T-helper 2 cell treated with Interferon-gamma antibody and Interleukin-4, amounts not matched to agents 5 μg/mL and 100 μg/mL, for 36 hours (primary cell): ENCODE measurements around the gene GLRX3.
"Not testable (repeated sequence)": the region's sequence is repeated elsewhere in the genome, so short reads cannot be mapped to it uniquely, and the experiment has no call there.

Experiments used
- DNase-seq: peaks from one replicate; pipeline ENCODE4 v3.0.0; 2021; ENCODE audit warnings: low spot score
- H3K27ac Mint-ChIP-seq: one replicate; pipeline ENCODE4 v1.8.0; 2021; ENCODE audit warnings: mild to moderate bottlenecking, mixed read lengths
- H3K27me3 Mint-ChIP-seq: one replicate; pipeline ENCODE4 v1.8.0; 2021; ENCODE audit warnings: low read depth, mixed read lengths
- H3K36me3 Mint-ChIP-seq: one replicate; pipeline ENCODE4 v1.8.0; 2021; ENCODE audit warnings: low read depth, mixed read lengths
- H3K4me1 Mint-ChIP-seq: one replicate; pipeline ENCODE4 v1.8.0; 2021; ENCODE audit warnings: low read depth, mixed read lengths
- H3K4me3 Mint-ChIP-seq: one replicate; pipeline ENCODE4 v1.8.0; 2022; ENCODE audit warnings: mild to moderate bottlenecking, moderate library complexity, mixed read lengths
- H3K9me3 Mint-ChIP-seq: one replicate; pipeline ENCODE4 v1.8.0; 2021; ENCODE audit warnings: mixed read lengths

The GLRX3 gene

GRCh38 chr10:130136226-130137089, at the start of gene GLRX3:
Gene GLRX3 (plus strand): TSS chr10:130136391. CDS start chr10:130136421, 30 bp downstream.
- H3K4me1 Mint-ChIP-seq: peaks cover 31% of the 10 kb centered on the region
- peaks cover 8% of the 10 kb centered on the region for H3K36me3 Mint-ChIP-seq
- peak within 1 kb of the TSS; percentile 87 for H3K27ac Mint-ChIP-seq
- H3K27me3 Mint-ChIP-seq: peaks cover 12% of the 10 kb centered on the region
- H3K9me3 Mint-ChIP-seq: no peaks in the 10 kb centered on the region
- peak; percentile 89 for DNase-seq
- peak within 1 kb of the TSS; percentile 89 for H3K4me3 Mint-ChIP-seq

GRCh38 chr10:130090565-130090964, 45.6 kb upstream of the GLRX3 start:
- Mint-ChIP-seq H3K36me3 (peaks cover 11% of the 10 kb centered on the region), H3K9me3 (peaks cover 24% of the 10 kb centered on the region)
- DNase-seq, H3K27me3 Mint-ChIP-seq, H3K27ac Mint-ChIP-seq, H3K4me1 Mint-ChIP-seq, H3K4me3 Mint-ChIP-seq: not testable (repeated sequence)

- no peak overlapping the region for H3K4me3 Mint-ChIP-seq
- no peak for DNase-seq
- H3K4me1 Mint-ChIP-seq: no peaks in the 10 kb centered on the region
- H3K27me3 Mint-ChIP-seq: no peaks in the 10 kb centered on the region
- peaks cover 5% of the 10 kb centered on the region for H3K36me3 Mint-ChIP-seq
- no peak overlapping the region for H3K27ac Mint-ChIP-seq
- H3K9me3 Mint-ChIP-seq: peaks cover 3% of the 10 kb centered on the region
Observed at GRCh38 chr10:130099344-130099743, 36.8 kb upstream of the GLRX3 start.

- no peak overlapping the region for H3K27ac Mint-ChIP-seq
- DNase-seq: no peak
- no peaks in the 10 kb centered on the region for H3K27me3 Mint-ChIP-seq
- peaks cover 11% of the 10 kb centered on the region for H3K36me3 Mint-ChIP-seq
- H3K4me1 Mint-ChIP-seq: peaks cover 32% of the 10 kb centered on the region
- no peak overlapping the region for H3K4me3 Mint-ChIP-seq
- no peaks in the 10 kb centered on the region for H3K9me3 Mint-ChIP-seq
Observed at GRCh38 chr10:130105724-130106123, 30.5 kb upstream of the GLRX3 start.

- Mint-ChIP-seq H3K4me1 (peaks cover 43% of the 10 kb centered on the region), H3K4me3 (peak overlapping the region; percentile 64), H3K27ac (peak overlapping the region; percentile 78), H3K36me3 (peaks cover 17% of the 10 kb centered on the region)
- peak; percentile 18 for DNase-seq
- not testable (repeated sequence) for H3K27me3 Mint-ChIP-seq, H3K9me3 Mint-ChIP-seq
Observed at GRCh38 chr10:130108146-130108545, 28.0 kb upstream of the GLRX3 start.

- Mint-ChIP-seq H3K9me3 (no peaks in the 10 kb centered on the region), H3K36me3 (peaks cover 17% of the 10 kb centered on the region), H3K4me1 (peaks cover 45% of the 10 kb centered on the region), H3K27me3 (no peaks in the 10 kb centered on the region), H3K4me3 (peak overlapping the region; percentile 74), H3K27ac (peak overlapping the region; percentile 86)
- DNase-seq: peak; percentile 19
Observed at GRCh38 chr10:130108934-130109604, 27.1 kb upstream of the GLRX3 start.

GRCh38 chr10:130109796-130110245, 26.4 kb upstream of the GLRX3 start:
- peak; percentile 63 for DNase-seq
- Mint-ChIP-seq H3K4me1 (peaks cover 45% of the 10 kb centered on the region), H3K4me3 (peak overlapping the region; percentile 97), H3K27me3 (no peaks in the 10 kb centered on the region), H3K36me3 (peaks cover 14% of the 10 kb centered on the region), H3K9me3 (no peaks in the 10 kb centered on the region), H3K27ac (peak overlapping the region; percentile 98)

- H3K4me3 Mint-ChIP-seq: peak within 1 kb of the TSS; percentile 97
- H3K27me3 Mint-ChIP-seq: no peaks in the 10 kb centered on the region
- peaks cover 45% of the 10 kb centered on the region for H3K4me1 Mint-ChIP-seq
- H3K27ac Mint-ChIP-seq: peak within 1 kb of the TSS; percentile 98
- DNase-seq: peak; percentile 97
- peaks cover 14% of the 10 kb centered on the region for H3K36me3 Mint-ChIP-seq
- no peaks in the 10 kb centered on the region for H3K9me3 Mint-ChIP-seq
Observed at GRCh38 chr10:130110246-130111112, 25.7 kb upstream of the GLRX3 start, which contains the start of gene C10orf143. Gene C10orf143 (minus strand): TSS chr10:130110830. CDS start chr10:130110772, 58 bp downstream.

GRCh38 chr10:130111113-130111851, 24.9 kb upstream of the GLRX3 start:
- DNase-seq: peak; percentile 94
- H3K36me3 Mint-ChIP-seq: peaks cover 12% of the 10 kb centered on the region
- H3K4me1 Mint-ChIP-seq: peaks cover 42% of the 10 kb centered on the region
- no peaks in the 10 kb centered on the region for H3K27me3 Mint-ChIP-seq
- H3K27ac Mint-ChIP-seq: peak overlapping the region; percentile 98
- peak overlapping the region; percentile 97 for H3K4me3 Mint-ChIP-seq
- H3K9me3 Mint-ChIP-seq: peaks cover 2% of the 10 kb centered on the region

GRCh38 chr10:130111852-130112180, 24.4 kb upstream of the GLRX3 start:
- peak overlapping the region; percentile 97 for H3K4me3 Mint-ChIP-seq

GRCh38 chr10:130112821-130113220, 23.4 kb upstream of the GLRX3 start:
- Mint-ChIP-seq H3K27me3 (no peaks in the 10 kb centered on the region), H3K4me3 (peak overlapping the region; percentile 97), H3K4me1 (peaks cover 30% of the 10 kb centered on the region), H3K36me3 (peaks cover 13% of the 10 kb centered on the region), H3K27ac (no peak overlapping the region), H3K9me3 (peaks cover 11% of the 10 kb centered on the region)
- DNase-seq: no peak

More at GRCh38 chr10:130111852-130112180, 24.4 kb upstream of the GLRX3 start:
- DNase-seq: peak; percentile 17
- no peaks in the 10 kb centered on the region for H3K27me3 Mint-ChIP-seq
- peaks cover 38% of the 10 kb centered on the region for H3K4me1 Mint-ChIP-seq
- H3K27ac Mint-ChIP-seq: peak overlapping the region; percentile 98
- H3K36me3 Mint-ChIP-seq: peaks cover 13% of the 10 kb centered on the region
- H3K9me3 Mint-ChIP-seq: peaks cover 4% of the 10 kb centered on the region

- not testable (repeated sequence) for H3K4me3 Mint-ChIP-seq, H3K4me1 Mint-ChIP-seq, H3K36me3 Mint-ChIP-seq, DNase-seq, H3K27me3 Mint-ChIP-seq, H3K27ac Mint-ChIP-seq
- peaks cover 13% of the 10 kb centered on the region for H3K9me3 Mint-ChIP-seq
Observed at GRCh38 chr10:130116942-130117341, 19.2 kb upstream of the GLRX3 start.

GRCh38 chr10:130117535-130117934, 18.7 kb upstream of the GLRX3 start:
- H3K27me3 Mint-ChIP-seq, DNase-seq, H3K36me3 Mint-ChIP-seq, H3K27ac Mint-ChIP-seq, H3K4me1 Mint-ChIP-seq, H3K4me3 Mint-ChIP-seq: not testable (repeated sequence)
- H3K9me3 Mint-ChIP-seq: peaks cover 13% of the 10 kb centered on the region
